Hematopoietic multipotent progenitor cell (in vitro differentiated cells): ENCODE results near the gene ERC2. TPM values are rescaled to one million over a fixed set of nuclear protein-coding genes. Genes with fewer than 3 reads are reported as not detected.

Source experiments
- DNase-seq, 3 donors: peaks; one replicate each; pipeline ENCODE4 v3.0.0-alpha.2; 2011 to 2015; ENCODE audit warnings: low read depth in 2 of 3, low spot score in 2 of 3
- total RNA-seq: library from RNA; depleted of rRNA; stranded (reverse); fragments of >200 nt; gene quantifications from one replicate; pipeline ENCODE4 v1.2.3, GENCODE V29; 2012

Gene ERC2
- total RNA-seq, 1 donor = 0.54 TPM

- no peak for DNase-seq
Measured at GRCh38 chr3:55731741-55732140, 736.5 kb downstream of the ERC2 start.

GRCh38 chr3:55729546-55729945 lies 738.7 kb downstream of the ERC2 start:
- no peak for DNase-seq

- DNase-seq = no peak
Measured at GRCh38 chr3:55728461-55729100, 739.7 kb downstream of the ERC2 start.

GRCh38 chr3:55726501-55726775 lies 741.8 kb downstream of the ERC2 start:
- DNase-seq = no peak

- DNase-seq = no peak
Measured at GRCh38 chr3:55725681-55726500, 742.4 kb downstream of the ERC2 start.

- no peak for DNase-seq
Measured at GRCh38 chr3:55724821-55725220, 743.4 kb downstream of the ERC2 start.

GRCh38 chr3:55724407-55724784 lies 743.9 kb downstream of the ERC2 start:
- DNase-seq = no peak

- no peak for DNase-seq
Measured at GRCh38 chr3:55723653-55724406, 744.4 kb downstream of the ERC2 start.

GRCh38 chr3:55721716-55722484 lies 746.4 kb downstream of the ERC2 start:
- peak in 1 of 3 donors; percentile 17 for DNase-seq

- DNase-seq = peak in 1 of 3 donors; percentile 3
Measured at GRCh38 chr3:55720614-55721013, 747.7 kb downstream of the ERC2 start.

- no peak for DNase-seq
Measured at GRCh38 chr3:55719508-55719907, 748.8 kb downstream of the ERC2 start.

- no peak for DNase-seq
Measured at GRCh38 chr3:55719006-55719405, 749.3 kb downstream of the ERC2 start.

GRCh38 chr3:55718521-55718921 lies 749.7 kb downstream of the ERC2 start:
- no peak for DNase-seq

- DNase-seq = no peak
Measured at GRCh38 chr3:55718074-55718473, 750.2 kb downstream of the ERC2 start.

GRCh38 chr3:55717481-55717880 lies 750.8 kb downstream of the ERC2 start:
- DNase-seq = no peak

- DNase-seq = no peak
Measured at GRCh38 chr3:55716611-55717225, 751.5 kb downstream of the ERC2 start.

- no peak for DNase-seq
Measured at GRCh38 chr3:55716044-55716443, 752.2 kb downstream of the ERC2 start.

- DNase-seq = no peak
Measured at GRCh38 chr3:55714057-55714456, 754.2 kb downstream of the ERC2 start.

GRCh38 chr3:55711646-55712045 lies 756.6 kb downstream of the ERC2 start:
- DNase-seq = no peak

- no peak for DNase-seq
Measured at GRCh38 chr3:55709411-55710012, 758.8 kb downstream of the ERC2 start.
